HEK293 (cell line): ENCODE measurements around the gene TAF11L9.
A peak's percentile ranks its signal among the peaks of the same experiment; 100 is the strongest.
"Not testable (repeated sequence)": the region's sequence is repeated elsewhere in the genome, so short reads cannot be mapped to it uniquely, and the experiment has no call there.

Experiments
- CTCF ChIA-PET: fragments of 350-600 bp; formaldehyde crosslinking; extraction: SDS; loops from one replicate; lab custom pipeline; 2021; ENCODE audit warnings: antibody characterized with exemption; lab: Yijun Ruan, JAX
- POLR2A ChIA-PET: fragments of 300-600 bp; formaldehyde crosslinking; extraction: SDS; loops from one replicate; lab custom pipeline; 2020; ENCODE audit warnings: antibody characterized with exemption, inconsistent platforms; lab: Yijun Ruan, JAX
- H3K27ac ChIP-seq: fragments of 200-500 bp; sonication (Bioruptor generic); 2 replicates; pipeline ENCODE4 v1.5.1; 2014; ENCODE audit warnings: low read depth, low read length, control low read depth, inconsistent platforms; ENCODE audit errors: extremely low read depth
- H3K36me3 ChIP-seq, 2 experiments: fragments of 200-500 bp in 1 of 2; sonication (Bioruptor generic) in 1 of 2; 1 replicate in 1 of 2; 2 replicates in 1 of 2; pipeline ENCODE4 v1.5.1; 2014 to 2017; ENCODE audit warnings: inconsistent platforms in 2 of 2, low read length in 2 of 2; ENCODE audit not compliant: control insufficient read depth in 2 of 2, insufficient read depth in 1 of 2
- H3K4me1 ChIP-seq: fragments of 200-500 bp; sonication (Bioruptor generic); 2 replicates; pipeline ENCODE4 v1.5.1; 2014; ENCODE audit warnings: mild to moderate bottlenecking, low read length, inconsistent platforms; ENCODE audit not compliant: control insufficient read depth, insufficient read depth
- H3K4me3 ChIP-seq: 2 replicates; pipeline ENCODE4 v1.5.1; 2011; ENCODE audit warnings: low read depth, mild to moderate bottlenecking, control low read depth, low read length, moderate library complexity
- H3K9me3 ChIP-seq: fragments of 200-500 bp; sonication (Bioruptor generic); 2 replicates; pipeline ENCODE4 v1.5.1; 2014; ENCODE audit warnings: low read depth, low read length, inconsistent platforms; ENCODE audit not compliant: control insufficient read depth, insufficient read depth
- KLF1 ChIP-seq: fragments of 450-650 bp; formaldehyde crosslinking; IDR thresholded peaks from 2 replicates; pipeline ENCODE4 v1.5.1; 2016; ENCODE audit warnings: missing biosample characterization, missing genetic modification characterization
- ZNF311 ChIP-seq: fragments of 450-650 bp; formaldehyde crosslinking; IDR thresholded peaks from 2 replicates; pipeline ENCODE4 v1.5.1; 2017; ENCODE audit warnings: missing biosample characterization, missing genetic modification characterization, borderline replicate concordance
- ZNF658 ChIP-seq: fragments of 450-650 bp; formaldehyde crosslinking; IDR thresholded peaks from 2 replicates; pipeline ENCODE4; 2016; ENCODE audit warnings: missing biosample characterization, missing genetic modification characterization
- TF ChIP-seq, protein P1 (sequence below): fragments of 450-650 bp; formaldehyde crosslinking; IDR thresholded peaks from 2 replicates; pipeline ENCODE4 v1.5.1; 2016; ENCODE audit warnings: missing biosample characterization, missing genetic modification characterization
- TF ChIP-seq, protein P2 (sequence below): fragments of 450-650 bp; formaldehyde crosslinking; IDR thresholded peaks from 2 replicates; pipeline ENCODE4 v1.5.1; 2016; ENCODE audit warnings: missing biosample characterization, missing genetic modification characterization

The TAF11L9 gene

DNA sequence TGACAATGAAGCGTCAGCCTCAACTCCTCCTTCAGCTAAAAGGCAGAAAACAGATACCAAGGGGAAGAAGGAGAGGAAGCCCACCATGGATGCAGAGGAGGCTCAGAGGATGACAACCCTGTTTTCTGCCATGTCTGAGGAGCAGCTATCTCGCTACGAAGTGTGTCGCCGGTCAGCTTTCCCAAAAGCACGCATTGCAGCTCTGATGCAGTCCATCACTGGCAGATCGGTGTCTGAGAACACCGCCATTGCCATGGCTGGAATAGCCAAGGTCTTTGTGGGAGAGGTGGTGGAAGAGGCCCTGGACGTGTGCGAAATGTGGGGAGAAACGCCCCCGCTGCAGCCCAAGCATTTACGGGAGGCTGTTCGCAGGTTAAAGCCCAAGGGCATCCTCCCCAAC, 10.8 kb upstream of the TAF11L9 start (continued):
- TF ChIP-seq ZNF311: no peak
- TF ChIP-seq, protein P1, sequence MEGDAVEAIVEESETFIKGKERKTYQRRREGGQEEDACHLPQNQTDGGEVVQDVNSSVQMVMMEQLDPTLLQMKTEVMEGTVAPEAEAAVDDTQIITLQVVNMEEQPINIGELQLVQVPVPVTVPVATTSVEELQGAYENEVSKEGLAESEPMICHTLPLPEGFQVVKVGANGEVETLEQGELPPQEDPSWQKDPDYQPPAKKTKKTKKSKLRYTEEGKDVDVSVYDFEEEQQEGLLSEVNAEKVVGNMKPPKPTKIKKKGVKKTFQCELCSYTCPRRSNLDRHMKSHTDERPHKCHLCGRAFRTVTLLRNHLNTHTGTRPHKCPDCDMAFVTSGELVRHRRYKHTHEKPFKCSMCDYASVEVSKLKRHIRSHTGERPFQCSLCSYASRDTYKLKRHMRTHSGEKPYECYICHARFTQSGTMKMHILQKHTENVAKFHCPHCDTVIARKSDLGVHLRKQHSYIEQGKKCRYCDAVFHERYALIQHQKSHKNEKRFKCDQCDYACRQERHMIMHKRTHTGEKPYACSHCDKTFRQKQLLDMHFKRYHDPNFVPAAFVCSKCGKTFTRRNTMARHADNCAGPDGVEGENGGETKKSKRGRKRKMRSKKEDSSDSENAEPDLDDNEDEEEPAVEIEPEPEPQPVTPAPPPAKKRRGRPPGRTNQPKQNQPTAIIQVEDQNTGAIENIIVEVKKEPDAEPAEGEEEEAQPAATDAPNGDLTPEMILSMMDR (tag by site-specific recombination): no peak
- no peak for TF ChIP-seq ZNF658 (tag by site-specific recombination)

DNA sequence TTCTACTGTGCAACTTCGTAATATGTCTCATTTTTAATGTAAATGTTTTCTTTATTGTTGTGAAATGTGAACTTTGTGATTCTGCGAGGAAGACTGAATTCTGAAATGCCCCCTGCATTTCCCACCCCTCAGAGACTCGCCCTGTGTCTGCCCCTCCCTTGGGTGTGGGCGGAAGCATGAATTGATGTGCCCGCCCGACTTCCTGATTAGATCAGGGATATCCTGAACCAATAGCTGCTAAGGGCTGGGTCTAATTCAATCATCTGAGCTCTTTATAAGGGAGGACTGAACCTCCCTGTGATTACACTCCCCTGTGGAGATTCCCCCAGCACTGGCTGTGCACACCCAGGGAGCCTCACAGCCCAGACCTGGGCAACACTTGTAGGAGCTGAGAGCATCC, 9.7 kb upstream of the TAF11L9 start, which contains the start of gene TAF11L11:
Gene TAF11L11, plus strand, starts transcription at position 304 of the 400 bp plus-strand sequence.
- H3K4me3 ChIP-seq, H3K9me3 ChIP-seq, H3K4me1 ChIP-seq, CTCF ChIA-PET, POLR2A ChIA-PET, H3K27ac ChIP-seq, H3K36me3 ChIP-seq: not testable (repeated sequence)
- TF ChIP-seq, protein P2, sequence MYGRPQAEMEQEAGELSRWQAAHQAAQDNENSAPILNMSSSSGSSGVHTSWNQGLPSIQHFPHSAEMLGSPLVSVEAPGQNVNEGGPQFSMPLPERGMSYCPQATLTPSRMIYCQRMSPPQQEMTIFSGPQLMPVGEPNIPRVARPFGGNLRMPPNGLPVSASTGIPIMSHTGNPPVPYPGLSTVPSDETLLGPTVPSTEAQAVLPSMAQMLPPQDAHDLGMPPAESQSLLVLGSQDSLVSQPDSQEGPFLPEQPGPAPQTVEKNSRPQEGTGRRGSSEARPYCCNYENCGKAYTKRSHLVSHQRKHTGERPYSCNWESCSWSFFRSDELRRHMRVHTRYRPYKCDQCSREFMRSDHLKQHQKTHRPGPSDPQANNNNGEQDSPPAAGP (tag by site-specific recombination): 0 out of 2 replicates have a peak, but pooled peaks have one; percentile 28
- peak; percentile 61 for TF ChIP-seq KLF1

DNA sequence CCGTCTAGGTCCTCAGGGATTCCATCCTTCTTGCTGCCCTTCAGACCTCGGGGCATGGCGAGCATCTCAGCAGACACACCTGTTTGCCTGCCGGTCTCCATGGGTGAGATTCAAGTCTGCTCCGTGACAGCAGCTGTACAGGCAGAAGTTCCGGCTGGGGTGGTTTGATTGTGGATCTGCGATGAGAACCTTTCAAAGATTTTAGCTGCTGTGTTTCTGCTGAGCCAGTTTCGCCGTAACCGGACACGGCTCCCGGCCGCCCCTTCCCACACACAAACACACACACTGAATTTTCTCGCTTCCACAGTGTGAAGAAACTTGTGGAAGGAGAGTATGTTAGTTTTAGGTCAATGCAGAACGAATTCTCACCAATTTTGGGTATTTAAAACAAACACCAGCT, 3.5 kb upstream of the TAF11L9 start, which contains the start of gene TAF11L10:
Gene TAF11L10, minus strand, starts transcription at position 101 of the 400 bp plus-strand sequence.
- H3K27ac ChIP-seq, H3K36me3 ChIP-seq, H3K9me3 ChIP-seq, POLR2A ChIA-PET, H3K4me3 ChIP-seq, CTCF ChIA-PET, H3K4me1 ChIP-seq: not testable (repeated sequence)

DNA sequence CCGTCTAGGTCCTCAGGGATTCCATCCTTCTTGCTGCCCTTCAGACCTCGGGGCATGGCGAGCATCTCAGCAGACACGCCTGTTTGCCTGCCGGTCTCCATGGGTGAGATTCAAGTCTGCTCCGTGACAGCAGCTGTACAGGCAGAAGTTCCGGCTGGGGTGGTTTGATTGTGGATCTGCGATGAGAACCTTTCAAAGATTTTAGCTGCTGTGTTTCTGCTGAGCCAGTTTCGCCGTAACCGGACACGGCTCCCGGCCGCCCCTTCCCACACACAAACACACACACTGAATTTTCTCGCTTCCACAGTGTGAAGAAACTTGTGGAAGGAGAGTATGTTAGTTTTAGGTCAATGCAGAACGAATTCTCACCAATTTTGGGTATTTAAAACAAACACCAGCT, 3.3 kb downstream of the TAF11L9 start, which contains the start of gene TAF11L8:
Gene TAF11L8, minus strand, starts transcription at position 101 of the 400 bp plus-strand sequence.
- POLR2A ChIA-PET, CTCF ChIA-PET: not testable (repeated sequence)

DNA sequence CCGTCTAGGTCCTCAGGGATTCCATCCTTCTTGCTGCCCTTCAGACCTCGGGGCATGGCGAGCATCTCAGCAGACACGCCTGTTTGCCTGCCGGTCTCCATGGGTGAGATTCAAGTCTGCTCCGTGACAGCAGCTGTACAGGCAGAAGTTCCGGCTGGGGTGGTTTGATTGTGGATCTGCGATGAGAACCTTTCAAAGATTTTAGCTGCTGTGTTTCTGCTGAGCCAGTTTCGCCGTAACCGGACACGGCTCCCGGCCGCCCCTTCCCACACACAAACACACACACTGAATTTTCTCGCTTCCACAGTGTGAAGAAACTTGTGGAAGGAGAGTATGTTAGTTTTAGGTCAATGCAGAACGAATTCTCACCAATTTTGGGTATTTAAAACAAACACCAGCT, 8.5 kb downstream of the TAF11L9 start, which contains the start of gene TAF11L7:
Gene TAF11L7, minus strand, starts transcription at position 101 of the 400 bp plus-strand sequence.
- H3K4me3 ChIP-seq, H3K9me3 ChIP-seq, H3K36me3 ChIP-seq, POLR2A ChIA-PET, H3K4me1 ChIP-seq, H3K27ac ChIP-seq, CTCF ChIA-PET: not testable (repeated sequence)

More for the DNA sequence above, 3.3 kb downstream of the TAF11L9 start, which contains the start of gene TAF11L8:
- not testable (repeated sequence) for H3K9me3 ChIP-seq, H3K27ac ChIP-seq, H3K36me3 ChIP-seq, H3K4me1 ChIP-seq, H3K4me3 ChIP-seq
